ENCODE results near the gene NPPA.
A peak's percentile ranks its signal among the peaks of the same experiment; 100 is the strongest.

The NPPA gene

DNA sequence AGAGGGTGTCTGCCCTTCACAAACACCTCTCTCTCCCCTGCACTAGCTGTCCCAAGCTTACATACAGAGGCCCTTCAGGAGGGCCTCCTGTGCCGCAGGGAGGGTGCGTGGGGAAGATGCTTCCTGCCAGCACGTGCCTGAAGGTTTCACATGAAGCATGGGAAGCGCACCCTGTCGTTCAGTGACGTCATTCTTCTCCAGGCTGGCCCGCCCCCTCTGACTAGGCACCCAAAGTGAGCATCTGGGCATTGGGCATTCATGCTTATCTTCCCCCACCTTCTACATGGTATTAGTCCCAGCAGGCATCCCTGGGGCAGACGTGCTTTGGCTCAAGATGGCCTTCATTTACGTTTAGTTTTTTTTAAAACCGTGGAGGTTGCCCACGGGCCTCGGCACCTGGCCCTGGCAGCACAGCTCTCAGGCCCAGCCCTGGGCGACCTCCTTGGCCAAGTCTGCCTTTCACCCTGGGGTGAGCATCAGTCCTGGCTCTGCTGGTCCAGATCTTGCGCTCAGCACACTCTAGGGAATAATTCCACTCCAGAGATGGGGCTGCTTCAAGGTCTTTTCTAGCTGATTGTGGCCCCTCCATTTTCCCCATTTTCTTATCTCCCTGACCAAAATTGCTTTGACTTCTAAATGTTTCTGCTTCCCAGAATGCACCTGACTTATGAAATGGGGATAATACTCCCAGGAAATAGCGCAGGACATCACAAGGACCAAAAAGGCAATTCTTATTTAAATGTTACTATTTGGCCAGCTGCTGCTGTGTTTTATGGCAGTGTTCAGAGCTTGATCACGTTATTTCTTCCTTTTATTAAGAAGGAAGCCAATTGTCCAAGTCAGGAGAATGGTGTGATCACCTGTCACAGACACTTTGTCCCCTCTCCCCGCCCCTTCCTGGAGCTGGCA lies 6.1 kb downstream of the NPPA start:
- DNase-seq = no peak

DNA sequence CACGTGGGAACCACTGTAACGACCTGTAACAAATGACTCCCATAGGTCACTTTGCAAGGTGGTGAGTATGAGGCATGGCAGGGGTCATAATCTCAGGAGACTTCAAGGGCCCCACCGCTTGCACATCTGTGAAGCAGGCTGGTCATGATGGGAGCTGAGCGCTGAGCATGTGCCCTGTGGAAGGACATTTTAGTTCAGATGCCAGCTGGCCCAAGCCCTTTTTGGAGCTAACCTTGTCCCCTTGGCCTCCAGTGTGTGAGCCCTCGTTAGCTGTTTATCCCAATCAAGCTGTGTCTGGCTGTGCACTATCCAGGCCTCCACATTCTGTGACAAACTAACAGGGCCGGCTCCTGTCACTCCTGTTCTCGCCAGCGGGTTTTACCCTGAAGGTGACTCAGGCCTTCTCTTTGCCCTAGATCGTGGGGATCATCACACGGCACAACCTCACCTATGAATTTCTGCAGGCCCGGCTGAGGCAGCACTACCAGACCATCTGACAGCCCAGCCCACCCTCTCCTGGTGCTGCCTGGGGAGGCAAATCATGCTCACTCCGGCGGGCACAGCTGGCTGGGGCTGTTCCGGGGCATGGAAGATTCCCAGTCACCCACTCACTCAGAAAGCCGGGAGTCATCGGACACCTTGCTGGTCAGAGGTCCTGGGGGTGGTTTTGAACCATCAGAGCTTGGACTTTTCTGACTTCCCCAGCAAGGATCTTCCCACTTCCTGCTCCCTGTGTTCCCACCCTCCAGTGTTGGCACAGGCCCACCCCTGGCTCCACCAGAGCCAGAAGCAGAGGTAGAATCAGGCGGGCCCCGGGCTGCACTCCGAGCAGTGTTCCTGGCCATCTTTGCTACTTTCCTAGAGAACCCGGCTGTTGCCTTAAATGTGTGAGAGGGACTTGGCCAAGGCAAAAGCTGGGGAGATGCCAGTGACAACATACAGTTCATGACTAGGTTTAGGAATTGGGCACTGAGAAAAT lies 7.6 kb downstream of the NPPA start:
- no peak for DNase-seq

DNA sequence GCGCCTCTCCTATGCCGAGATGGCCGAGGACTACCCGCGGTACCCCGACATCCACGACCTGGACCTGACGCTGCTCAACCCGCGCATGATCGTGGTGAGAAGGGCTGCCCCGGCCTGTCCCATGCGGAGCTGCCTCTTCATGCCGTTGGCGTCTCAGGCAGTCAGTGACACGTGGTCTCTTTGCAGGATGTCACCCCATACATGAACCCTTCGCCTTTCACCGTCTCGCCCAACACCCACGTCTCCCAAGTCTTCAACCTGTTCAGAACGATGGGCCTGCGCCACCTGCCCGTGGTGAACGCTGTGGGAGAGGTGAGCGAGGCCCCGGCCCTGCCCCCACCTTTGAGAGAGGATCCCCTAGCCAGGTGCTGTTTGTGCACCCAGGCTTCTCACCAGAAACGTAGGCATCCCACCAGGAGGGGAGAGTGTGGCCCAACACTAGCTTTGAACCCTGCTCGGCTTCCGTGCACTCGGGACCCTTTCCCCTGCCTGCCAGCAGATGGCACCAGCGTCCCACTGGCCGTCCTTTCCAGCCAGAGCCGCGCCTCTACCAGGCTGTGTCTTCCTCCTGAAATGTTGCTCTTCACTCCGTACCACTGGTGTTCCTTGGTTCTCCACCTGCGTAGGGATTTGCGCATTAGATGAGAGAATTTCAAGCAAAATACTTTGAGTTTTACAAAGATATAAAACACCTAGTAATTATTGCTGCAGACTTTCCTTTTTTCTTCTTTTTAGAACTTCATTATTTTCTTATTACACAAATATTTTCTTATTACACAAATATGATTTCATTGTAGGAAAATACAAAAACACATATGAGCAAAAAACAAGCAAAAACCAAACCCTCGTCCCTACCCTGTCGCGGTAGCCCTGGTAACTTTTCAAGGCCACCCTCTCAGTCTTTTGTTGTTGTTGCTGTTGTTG lies 9.0 kb downstream of the NPPA start:
- DNase-seq = peak; percentile 74

DNA sequence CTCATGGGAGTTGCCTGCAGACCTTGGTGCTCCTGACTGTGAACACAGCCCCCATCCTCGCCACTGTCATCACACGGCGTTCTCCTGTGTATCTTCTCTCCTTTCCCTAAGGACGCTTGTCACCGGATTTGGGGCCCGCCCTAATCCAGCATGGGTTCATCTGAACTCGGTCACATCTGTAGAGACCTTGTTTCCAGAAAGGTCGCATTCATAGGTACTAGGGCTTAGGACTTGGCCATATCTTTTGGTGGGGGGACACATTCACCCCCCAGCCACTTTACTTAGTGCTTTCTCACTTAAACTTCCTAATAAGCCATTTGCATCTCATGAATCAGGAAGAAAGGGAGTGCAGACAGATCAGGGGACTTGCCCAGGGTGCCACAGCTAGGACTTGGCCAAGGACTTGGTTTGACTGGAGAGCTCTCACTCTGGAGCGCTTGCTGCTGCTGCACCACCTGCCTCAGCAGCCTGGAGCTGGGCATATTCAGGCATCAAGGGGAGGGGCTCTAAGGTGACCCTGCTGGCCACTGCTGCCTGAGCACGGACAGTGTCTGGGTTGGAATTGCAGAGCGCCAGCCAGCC lies 9.7 kb downstream of the NPPA start:
- no peak for DNase-seq

DNA sequence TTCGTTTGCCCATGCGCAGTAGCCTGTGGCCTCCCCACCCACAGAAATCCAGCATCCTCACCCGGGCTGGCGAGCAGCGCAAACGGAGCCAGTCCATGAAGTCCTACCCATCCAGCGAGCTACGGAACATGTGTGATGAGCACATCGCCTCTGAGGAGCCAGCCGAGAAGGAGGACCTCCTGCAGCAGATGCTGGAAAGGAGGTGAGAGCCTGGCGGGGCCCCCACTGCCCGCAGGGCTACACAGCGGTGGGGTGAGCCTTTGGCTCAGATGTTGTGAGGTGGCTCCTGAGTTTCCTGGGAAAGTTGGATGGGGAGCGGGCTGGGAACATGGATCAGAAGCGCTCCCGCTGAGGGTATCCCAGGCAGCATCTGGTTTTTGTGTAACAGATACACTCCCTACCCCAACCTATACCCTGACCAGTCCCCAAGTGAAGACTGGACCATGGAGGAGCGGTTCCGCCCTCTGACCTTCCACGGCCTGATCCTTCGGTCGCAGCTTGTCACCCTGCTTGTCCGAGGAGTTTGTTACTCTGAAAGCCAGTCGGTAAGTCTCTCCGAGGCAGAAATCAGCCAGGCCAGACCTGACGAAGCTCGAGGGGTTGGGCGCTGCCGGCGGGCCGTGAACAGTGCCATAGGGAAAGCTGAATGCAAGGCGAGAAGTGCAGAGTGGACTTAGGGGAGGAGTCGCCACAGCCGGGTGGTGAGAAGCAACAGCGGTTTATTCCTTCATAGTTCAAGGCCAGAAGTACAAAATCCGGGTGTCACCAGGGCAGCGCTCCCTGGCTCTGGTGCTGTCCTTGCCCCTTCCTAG lies 10.4 kb downstream of the NPPA start:
- DNase-seq = no peak

DNA sequence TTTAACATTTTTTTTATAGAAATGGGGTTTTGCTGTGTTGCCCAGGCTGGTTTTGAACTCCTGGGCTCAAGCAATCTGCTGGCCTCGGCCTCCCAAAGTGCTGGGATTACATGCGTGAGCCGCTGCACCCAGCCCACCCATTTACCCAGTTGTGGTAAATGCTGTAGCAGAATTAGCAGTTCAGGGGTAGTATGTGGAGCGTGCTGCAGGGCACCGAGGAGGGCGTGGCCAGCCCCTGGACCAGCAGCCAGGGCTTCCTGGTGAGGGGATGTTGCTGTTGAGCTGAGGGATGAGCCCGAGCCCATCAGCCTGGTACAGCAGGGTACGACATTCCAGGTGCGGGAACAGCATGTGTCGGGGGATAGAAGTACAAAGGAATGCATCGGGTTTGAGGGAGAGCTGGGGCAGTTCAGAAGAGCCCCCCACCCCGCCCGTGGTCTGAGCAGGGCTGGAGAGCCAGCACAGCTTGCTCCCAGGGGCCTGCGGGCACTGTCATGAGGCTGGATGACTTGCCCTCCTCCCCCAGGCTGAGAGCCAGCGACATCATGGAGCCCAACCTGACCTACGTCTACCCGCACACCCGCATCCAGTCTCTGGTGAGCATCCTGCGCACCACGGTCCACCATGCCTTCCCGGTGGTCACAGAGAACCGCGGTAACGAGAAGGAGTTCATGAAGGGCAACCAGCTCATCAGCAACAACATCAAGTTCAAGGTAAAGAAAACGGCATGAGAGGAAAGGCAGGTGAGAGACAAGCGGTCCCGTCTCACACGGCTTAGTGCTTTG lies 11.9 kb downstream of the NPPA start:
- no peak for DNase-seq

DNA sequence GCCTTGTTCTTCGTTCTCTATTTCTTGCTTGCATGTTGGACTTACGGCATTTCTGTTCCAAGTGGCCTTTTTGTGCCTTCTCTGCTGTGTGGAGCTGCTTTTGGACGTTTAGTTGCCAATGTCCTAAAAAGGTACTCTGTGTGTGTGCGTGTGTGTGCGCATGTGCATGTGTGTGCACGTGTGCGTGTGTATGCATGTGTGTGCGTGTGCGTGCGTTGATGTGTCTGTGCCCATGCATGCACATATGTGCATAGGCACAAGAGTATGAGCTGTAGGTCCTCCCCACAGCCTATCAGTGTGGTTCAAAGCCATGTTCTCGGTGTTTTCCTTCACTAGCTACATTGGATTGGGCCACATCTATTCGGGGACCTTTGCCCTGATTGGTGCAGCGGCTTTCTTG lies 13.7 kb downstream of the NPPA start:
- no peak for DNase-seq

DNA sequence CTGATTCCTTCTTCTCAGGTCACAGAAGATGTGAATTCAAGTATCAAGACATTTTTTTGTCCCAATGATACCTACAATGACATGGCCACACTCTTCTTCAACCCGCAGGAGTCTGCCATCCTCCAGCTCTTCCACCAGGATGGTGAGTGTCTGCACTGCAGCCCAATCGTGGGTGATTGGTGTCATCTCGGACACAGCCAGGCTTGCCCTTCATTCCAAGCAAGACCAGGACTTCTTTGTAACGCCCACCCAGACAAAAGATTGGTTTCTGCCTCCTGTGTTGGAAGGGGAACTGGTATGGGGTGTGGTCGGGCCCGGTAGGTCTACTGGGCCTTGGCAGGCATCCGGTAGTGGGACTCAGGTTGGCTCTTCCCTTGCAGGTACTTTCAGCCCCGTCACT lies 14.1 kb downstream of the NPPA start:
- DNase-seq = no peak

DNA sequence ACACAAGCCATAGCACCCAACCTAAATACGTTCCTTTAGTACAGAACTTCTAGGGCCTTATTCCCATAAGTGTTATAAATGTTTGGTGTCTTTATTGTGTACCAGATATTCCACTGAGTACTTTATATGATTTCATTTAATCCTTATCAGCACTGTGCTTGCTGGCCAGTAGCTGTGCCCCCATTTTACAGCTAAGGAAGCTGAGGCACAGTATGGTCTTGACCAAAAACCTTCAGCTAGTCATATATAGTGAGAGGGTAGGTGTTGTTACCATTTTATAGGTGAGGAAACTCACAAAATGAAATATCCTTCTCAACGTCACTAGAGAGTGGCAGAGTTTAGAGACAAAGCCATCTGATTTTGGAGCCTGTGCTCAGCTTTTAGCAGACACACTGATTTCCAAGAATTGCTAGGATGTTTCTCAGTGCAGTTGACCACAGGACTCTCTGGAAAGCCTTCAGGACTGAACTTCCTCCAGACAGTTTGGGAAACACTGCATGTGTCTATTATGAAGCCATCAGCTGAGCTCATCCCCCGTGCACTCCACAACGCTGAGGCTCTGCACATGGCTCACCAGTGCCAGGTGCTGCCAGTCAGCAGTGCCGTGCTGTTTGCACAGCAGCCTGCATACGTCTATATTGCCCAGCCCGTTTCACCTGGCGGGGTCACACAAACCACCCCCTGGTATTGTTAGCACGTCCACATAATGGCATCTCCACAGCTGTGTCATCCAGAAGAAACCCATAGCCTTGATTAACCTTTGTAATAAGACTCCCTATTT lies 15.4 kb downstream of the NPPA start:
- no peak for DNase-seq

DNA sequence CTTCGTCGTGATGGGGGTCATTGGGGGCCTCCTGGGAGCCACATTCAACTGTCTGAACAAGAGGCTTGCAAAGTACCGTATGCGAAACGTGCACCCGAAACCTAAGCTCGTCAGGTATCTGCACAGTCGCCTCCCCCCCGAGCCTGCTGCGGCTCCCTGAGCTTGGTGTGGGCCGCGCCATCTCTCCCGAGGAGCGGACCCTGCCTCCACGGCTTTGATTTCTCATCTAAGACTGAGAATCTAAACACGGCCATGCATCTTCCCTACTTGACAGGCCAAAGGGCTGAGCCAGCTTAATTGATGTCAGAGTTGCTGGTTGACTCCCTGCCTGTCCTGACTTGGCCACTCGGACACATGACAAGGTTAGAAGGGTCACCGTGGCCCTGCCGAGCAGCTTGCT lies 19.1 kb downstream of the NPPA start:
- no peak for DNase-seq

DNA sequence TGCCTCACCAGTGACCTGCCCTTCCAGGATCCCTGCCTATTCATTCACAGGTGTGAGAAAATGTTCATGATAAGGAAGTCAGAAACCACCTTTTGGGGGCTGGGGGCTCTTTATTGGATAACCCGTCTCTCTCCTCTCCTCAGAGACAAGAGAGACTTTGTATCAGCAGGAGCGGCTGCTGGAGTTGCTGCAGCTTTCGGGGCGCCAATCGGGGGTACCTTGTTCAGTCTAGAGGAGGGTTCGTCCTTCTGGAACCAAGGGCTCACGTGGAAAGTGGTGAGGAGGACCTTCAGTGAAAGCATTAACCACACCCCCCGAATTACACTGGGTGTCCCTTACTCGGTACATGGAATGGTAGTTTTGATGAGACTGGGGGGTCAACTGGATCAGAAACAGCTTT lies 20.6 kb downstream of the NPPA start:
- no peak for DNase-seq

DNA sequence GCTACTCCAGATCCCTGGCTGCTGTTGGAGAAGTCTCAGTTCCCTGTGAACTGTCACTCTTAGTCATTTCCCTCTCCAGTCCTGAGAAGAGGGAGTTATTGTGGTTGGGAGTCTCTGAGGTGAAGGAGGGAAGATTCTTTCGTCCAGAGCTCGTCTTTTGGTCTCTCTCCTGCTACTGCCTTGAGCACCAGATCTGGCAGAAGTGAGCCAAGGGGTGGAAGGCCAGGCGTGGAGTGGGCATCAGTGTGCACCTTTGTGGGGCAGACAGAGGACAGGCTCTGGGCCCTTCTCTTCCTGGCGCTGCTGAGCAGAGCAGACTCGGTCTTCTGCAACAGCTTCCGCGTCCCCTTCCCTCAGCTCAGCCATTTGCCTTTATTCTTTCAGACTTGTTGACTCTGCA lies 22.5 kb downstream of the NPPA start:
- no peak for DNase-seq

DNA sequence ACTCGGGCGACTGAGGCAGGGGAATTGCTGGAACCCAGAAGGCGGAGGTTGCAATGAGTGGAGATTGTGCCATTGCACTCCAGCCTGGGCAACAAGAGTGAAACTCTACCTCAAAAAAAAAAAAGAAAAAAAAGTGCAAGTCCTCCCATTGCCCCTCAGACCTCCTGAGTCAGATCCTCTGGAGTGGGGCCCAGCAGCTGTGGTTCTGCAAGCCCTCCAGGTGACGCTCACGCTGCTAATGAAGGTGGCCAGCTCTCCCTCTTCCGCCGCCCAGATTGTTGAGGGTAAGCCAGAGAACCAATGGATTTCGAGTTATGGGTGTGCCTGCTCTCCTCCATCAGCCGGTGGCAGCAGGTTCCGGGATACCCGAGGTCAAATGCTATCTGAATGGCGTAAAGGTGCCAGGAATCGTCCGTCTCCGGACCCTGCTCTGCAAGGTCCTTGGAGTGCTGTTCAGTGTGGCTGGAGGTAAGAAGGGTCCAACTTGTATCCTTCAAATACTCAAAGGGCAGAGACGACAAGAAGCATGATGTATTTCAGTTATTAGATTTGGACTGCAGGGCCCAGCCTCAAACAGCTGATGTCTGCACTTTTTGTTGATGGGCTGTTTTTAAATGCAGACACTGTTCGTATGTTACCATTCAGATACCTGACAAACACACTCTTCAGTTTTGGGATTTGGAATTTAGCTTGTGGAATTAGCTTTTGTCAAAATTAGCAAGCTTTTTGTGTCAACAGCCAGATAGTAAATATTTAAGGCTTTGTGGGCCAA lies 24.0 kb downstream of the NPPA start:
- no peak for DNase-seq

DNA sequence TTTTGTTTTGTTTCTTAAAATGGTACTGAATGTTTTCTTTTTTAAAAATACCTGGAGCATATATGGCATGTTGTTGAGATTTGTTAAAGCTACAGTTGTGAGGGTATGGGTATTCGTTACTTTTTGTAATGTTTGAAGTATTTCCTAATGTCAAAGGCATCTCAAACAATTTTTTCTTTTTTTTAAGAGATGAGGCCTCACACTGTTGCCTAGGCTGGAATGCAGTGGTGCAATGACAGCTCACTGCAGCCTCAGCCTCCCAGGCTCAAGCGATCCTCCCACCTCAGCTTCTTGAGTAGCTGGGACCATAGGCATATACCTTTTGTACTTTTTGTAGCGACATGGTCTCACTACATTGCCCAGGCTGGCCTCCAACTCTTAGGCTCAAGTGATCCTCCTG lies 25.5 kb downstream of the NPPA start:
- no peak for DNase-seq

DNA sequence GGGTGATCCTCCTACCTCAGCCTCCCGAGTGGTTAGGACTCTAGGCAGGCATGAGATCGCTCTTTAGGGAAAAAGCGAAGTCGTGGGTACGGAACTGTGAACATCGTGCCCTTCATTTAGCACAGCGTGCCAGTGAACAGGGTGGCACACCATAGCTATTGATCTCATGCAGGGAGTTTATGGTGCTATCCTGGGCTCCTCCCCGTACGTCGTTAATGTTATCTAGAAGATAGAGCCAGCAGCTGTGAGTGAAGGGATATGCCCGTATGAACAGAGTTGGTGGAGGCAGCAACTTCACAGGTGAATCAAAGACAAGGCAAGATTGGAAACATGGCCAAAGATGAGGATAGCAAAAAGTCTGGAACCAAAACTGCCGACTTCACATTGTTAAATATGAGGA lies 30.4 kb downstream of the NPPA start:
- DNase-seq = no peak

DNA sequence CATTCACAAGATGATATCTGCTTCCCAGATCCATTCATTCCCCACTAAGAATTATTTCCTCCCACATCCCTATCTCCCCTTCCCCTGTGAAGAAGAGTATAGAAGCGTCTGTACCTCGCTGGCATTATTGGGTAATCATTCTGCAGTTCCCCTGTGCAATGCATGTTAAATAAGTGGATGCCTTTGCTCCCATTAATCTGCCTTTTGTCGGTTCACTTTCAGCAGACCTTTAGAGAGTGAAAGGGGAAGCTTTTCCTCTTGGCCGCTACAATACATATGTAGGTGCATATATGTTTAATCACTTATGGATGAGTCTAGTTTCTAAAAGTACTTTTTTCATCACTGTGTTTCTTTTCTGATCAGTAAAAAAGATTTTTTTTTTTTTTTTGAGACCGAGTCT lies 34.6 kb downstream of the NPPA start:
- no peak for DNase-seq

DNA sequence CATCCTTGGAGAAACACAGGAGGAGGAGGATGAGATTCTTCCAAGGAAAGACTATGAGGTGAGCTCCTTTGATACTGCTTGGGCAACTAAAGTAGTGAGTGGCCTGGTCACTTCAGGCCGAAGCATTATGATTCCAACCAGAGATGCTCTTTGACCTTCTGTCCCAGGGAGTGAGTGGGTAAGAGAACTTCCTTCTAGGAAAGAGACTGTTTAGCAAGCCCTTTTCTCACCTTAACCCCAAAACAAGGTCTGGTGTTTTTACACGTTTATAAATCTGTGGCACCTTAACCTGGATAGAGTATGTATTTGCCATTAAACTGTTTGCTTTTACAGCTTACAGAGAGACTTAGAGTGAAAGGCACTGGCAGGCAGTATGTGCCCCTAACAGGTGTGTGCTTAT lies 40.5 kb downstream of the NPPA start:
- DNase-seq = no peak

DNA sequence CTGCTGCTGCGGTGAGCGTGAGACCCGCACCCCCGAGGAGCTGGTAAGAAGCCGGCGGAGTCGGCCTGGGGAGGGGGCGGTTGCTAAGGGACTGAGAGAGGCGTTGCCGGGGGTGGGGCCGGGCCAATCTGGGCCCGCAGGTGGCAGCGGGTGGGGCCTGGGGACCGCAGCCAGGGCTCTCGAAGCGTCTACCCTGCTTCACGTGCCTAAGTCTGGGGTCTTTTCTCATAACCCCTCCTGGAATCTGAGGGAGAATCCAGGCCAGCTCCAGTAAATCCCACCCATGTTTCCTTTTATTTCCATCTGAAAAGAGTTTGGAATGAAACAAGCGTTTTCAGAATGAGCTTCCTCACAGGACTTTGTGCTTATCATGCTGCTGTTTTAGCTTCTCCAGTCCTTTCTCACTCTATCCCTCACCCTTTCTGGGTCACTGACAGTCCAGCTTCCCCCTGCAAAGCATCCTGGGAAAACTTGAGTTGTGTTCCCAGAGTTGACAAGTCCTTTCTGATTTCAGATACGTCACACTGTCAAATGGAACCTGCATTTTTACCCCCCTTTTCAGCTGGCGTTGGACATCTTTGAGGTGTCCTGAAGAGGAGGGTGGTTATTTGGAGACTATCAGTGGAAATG lies 41.2 kb downstream of the NPPA start:
- no peak for DNase-seq

All from activated CD4-positive, CD25-positive, alpha-beta regulatory T cell treated with anti-CD3 and anti-CD28 coated beads, Interleukin-2, amount 50 U/mL, for 72 hours (primary cell).